ENCODE data around the gene HK1. TPM values are rescaled to one million over a fixed set of nuclear protein-coding genes. Genes with fewer than 3 reads are reported as not detected.

HK1 gene
- total RNA-seq, 2 experiments from 2014 or later, result 13.1 to 31.5 TPM

GRCh38 chr10:69311309-69311708 lies 33.0 kb downstream of the HK1 start:
- no peaks in the 10 kb centered on the region for H3K36me3 ChIP-seq (ENCODE audit: insufficient read depth, low read length)
- no peak overlapping the region for H3K4me2 ChIP-seq (ENCODE audit: low read length)
- H4K20me1 ChIP-seq (ENCODE audit: insufficient read depth, low read length), result no peaks in the 10 kb centered on the region
- H3K79me2 ChIP-seq (ENCODE audit: insufficient read depth, low read depth, low read length), result no peaks in the 10 kb centered on the region
- no peak overlapping the region for H3K4me3 ChIP-seq (ENCODE audit: low read depth, low read length, poor library complexity, severe bottlenecking)
- POLR2A ChIA-PET, result no interaction called here
- H3K9me3 ChIP-seq (ENCODE audit: low read length), result no peaks in the 10 kb centered on the region
- no peak overlapping the region for H3K27ac ChIP-seq (ENCODE audit: low read depth, low read length, poor library complexity, severe bottlenecking)
- H3K4me1 ChIP-seq (ENCODE audit: insufficient read depth, low read length, poor library complexity, severe bottlenecking), result no peaks in the 10 kb centered on the region
- no peak overlapping the region for H2AFZ ChIP-seq (ENCODE audit: low read length)
- no peaks in the 10 kb centered on the region for H3K9me2 ChIP-seq (ENCODE audit: insufficient read depth, low read length)
- intact Hi-C loops (cut with micrococcal nuclease; ENCODE audit: unreplicated experiment), result no loop called here
- CTCF ChIA-PET (ENCODE audit: unreplicated experiment), result no interaction called here
- no peak for TF ChIP-seq EZH2phosphoT487 (IDR thresholded peaks at IDR 0.05; ENCODE audit: borderline replicate concordance, low read depth, low read length)
- no peak for TF ChIP-seq CTCF (conservative IDR thresholded peaks at IDR 0.05; ENCODE audit: low read length)
- DNase-seq (ENCODE audit: low spot score), result no peak
- no TSS peak for BruUV-seq (replicated peaks)

GRCh38 chr10:69312528-69312927 lies 34.2 kb downstream of the HK1 start:
- no peak for DNase-seq (ENCODE audit: low spot score)
- H3K4me2 ChIP-seq (ENCODE audit: low read length), result no peak overlapping the region
- peaks cover 9% of the 10 kb centered on the region for H3K4me1 ChIP-seq (ENCODE audit: insufficient read depth, low read length, poor library complexity, severe bottlenecking)
- TF ChIP-seq CTCF (conservative IDR thresholded peaks at IDR 0.05; ENCODE audit: low read length) (no peak), EZH2phosphoT487 (IDR thresholded peaks at IDR 0.05; ENCODE audit: borderline replicate concordance, low read depth, low read length) (no peak)
- no peaks in the 10 kb centered on the region for H3K79me2 ChIP-seq (ENCODE audit: insufficient read depth, low read depth, low read length)
- no peaks in the 10 kb centered on the region for H4K20me1 ChIP-seq (ENCODE audit: insufficient read depth, low read length)
- no peak overlapping the region for H3K27ac ChIP-seq (ENCODE audit: low read depth, low read length, poor library complexity, severe bottlenecking)
- BruUV-seq (replicated peaks), result no TSS peak
- no peaks in the 10 kb centered on the region for H3K9me3 ChIP-seq (ENCODE audit: low read length)
- ChIA-PET POLR2A (no interaction called here), CTCF (ENCODE audit: unreplicated experiment) (interaction anchor here (0.6 kb wide), 1 partner anchor 8 kb away, joined by 3 read pairs; no protein-coding TSS in a partner anchor)
- intact Hi-C loops (cut with micrococcal nuclease; ENCODE audit: unreplicated experiment), result no loop called here
- H3K9me2 ChIP-seq (ENCODE audit: insufficient read depth, low read length), result no peaks in the 10 kb centered on the region
- H3K36me3 ChIP-seq (ENCODE audit: insufficient read depth, low read length), result no peaks in the 10 kb centered on the region
- H3K4me3 ChIP-seq (ENCODE audit: low read depth, low read length, poor library complexity, severe bottlenecking), result no peak overlapping the region
- no peak overlapping the region for H2AFZ ChIP-seq (ENCODE audit: low read length)

- POLR2A ChIA-PET, result no interaction called here
- Histone ChIP-seq H4K20me1 (ENCODE audit: insufficient read depth, low read length) (no peaks in the 10 kb centered on the region), H3K36me3 (ENCODE audit: insufficient read depth, low read length) (no peaks in the 10 kb centered on the region), H3K79me2 (ENCODE audit: insufficient read depth, low read depth, low read length) (peaks cover 7% of the 10 kb centered on the region; the same call in 1 of the 2 replicates), H3K9me3 (ENCODE audit: low read length) (no peaks in the 10 kb centered on the region), H2AFZ (ENCODE audit: low read length) (no peak overlapping the region), H3K4me2 (ENCODE audit: low read length) (no peak overlapping the region), H3K4me1 (ENCODE audit: insufficient read depth, low read length, poor library complexity, severe bottlenecking) (peaks cover 27% of the 10 kb centered on the region), H3K9me2 (ENCODE audit: insufficient read depth, low read length) (no peaks in the 10 kb centered on the region), H3K4me3 (ENCODE audit: low read depth, low read length, poor library complexity, severe bottlenecking) (no peak overlapping the region), H3K27ac (ENCODE audit: low read depth, low read length, poor library complexity, severe bottlenecking) (no peak overlapping the region)
- BruUV-seq (replicated peaks), result no TSS peak
- DNase-seq (ENCODE audit: low spot score), result no peak
- intact Hi-C loops (cut with micrococcal nuclease; ENCODE audit: unreplicated experiment), result no loop called here
- no peak for TF ChIP-seq EZH2phosphoT487 (IDR thresholded peaks at IDR 0.05; ENCODE audit: borderline replicate concordance, low read depth, low read length)
- no peak for TF ChIP-seq CTCF (conservative IDR thresholded peaks at IDR 0.05; ENCODE audit: low read length)
- CTCF ChIA-PET (ENCODE audit: unreplicated experiment), result no interaction called here
Observed at GRCh38 chr10:69315100-69315542, 36.8 kb downstream of the HK1 start.
